GM10847 (cell line): ENCODE data around the gene CCDC127.

ENCODE experiments used
- POLR2A ChIP-seq: IDR thresholded peaks from 2 replicates; pipeline ENCODE4 v1.6.1; 2011; ENCODE audit not compliant: insufficient read length; ENCODE audit errors: extremely low read depth

The CCDC127 gene

DNA sequence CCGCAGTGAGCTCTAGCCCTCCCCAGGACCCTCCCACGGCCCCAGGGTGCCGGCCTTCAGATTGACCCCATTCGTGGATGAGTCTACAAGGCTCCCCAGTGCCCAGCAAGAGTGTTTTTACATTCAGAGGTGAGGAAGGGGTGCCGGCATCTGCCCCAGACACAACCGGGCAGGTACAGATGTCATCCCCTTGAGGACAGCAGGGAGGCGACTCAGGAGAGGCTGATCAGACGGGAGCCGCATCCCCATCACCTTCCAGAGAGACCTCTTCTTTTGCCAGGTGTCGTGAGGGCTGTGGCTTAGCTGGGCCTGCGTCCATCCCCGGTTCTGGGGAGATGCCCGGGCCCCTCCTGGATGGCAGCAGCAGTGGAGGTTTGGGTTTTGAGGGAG is 30.9 kb downstream of the CCDC127 start:
- no peak for TF ChIP-seq POLR2A

DNA sequence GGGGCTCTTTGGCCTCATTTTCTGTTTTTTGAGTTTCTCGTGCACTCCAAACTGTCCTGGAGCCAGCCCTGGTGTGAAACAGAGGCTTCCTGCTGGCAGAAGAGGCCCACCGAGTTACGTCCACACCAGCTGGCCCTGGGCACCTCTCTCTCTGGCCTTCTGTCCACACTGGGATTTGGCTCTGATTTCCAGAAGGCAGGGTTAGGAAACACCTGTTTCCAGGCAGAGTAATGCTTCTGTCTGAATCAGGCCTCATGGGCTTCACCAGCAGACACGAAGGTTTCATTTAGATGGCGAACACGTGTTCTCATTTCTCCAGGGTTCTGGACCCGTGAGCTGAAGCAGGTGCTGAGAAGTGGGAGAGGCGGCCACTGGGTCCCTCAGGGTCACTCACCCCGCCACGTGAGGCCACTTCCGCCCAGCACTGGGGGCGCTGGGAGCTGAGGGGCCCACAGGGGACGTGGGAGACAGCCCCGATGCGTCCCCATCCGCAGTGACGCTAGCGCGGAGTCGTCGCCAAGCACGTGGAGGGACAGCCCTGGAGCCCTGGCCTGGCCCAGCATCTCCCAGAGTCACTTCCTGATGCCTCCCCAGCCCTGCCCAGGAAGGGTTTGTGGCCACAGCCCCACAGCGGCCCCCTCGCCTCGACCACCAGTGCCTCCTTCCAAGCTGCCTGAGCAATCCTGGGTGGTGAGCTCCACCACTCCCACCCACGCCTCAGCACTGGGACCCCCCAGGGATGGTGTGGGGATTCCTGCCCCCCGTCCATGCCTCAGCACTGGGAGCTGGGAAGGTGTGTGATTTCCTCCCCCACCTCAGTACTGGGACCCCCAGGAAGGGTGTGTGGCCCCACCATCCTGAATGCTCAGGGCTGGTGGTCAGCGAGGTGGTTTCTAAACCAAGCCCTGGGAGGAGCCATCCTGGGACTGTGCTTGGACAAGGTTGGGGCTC is 31.6 kb downstream of the CCDC127 start:
- TF ChIP-seq POLR2A, result no peak

GRCh38 chr5:185095-186070 is 32.6 kb downstream of the CCDC127 start:
- no peak for TF ChIP-seq POLR2A

- no peak for TF ChIP-seq POLR2A
These were observed 33.5 kb downstream of the CCDC127 start for GRCh38 chr5:184471-184870.

GRCh38 chr5:182126-182525 is 35.8 kb downstream of the CCDC127 start:
- no peak for TF ChIP-seq POLR2A

- no peak for TF ChIP-seq POLR2A
These were observed 36.4 kb downstream of the CCDC127 start for GRCh38 chr5:181566-181965.

DNA sequence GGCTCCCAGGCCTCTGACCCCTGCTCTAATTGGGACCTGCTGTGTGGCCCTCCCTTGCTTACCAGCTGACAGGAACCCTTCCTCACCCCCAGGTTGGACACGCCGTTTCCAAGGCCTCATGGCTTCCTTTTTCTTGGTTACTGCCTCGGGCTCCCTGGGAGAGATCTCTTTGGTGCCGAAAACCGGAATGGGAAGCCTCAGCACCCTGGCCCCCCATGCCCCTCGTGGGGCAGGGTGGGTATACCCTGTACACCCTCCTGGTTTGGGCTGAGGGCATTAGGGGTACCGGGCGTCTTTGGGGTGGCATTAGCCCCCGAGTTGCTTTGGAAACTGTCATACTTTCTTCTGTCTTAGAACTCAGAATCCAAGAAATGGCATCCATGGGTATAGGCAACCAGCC is 36.8 kb downstream of the CCDC127 start:
- no peak for TF ChIP-seq POLR2A

DNA sequence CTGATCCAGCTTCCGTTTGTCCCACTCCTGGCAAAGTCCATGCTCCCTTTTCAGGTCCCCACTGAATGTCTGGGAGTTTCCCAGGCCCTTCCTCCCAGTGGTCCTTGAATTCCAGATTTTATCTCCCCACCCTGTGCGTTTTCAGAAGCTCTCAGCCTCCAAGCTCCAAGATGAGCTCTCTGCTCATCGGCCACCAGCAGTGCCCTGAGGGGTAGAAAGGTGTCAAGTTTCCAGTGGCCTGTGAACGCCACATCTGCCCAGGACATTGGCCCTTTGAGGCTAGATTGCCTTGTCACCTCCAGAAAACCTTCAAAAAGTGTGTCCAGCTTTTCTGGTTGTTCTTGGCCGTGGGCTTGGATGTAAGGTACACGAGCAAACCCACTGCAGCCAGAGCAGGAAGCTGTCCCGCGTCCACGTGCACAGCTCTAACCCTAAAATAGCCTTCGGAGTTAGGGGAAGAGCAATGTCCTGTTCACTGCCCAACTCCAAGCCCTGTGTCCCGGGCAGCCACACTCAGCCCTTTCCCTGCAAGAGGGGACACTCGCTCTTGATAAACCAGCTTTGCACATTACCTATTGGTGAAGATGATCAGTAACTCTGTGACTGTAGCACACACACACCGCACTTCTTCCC is 37.6 kb downstream of the CCDC127 start:
- no peak for TF ChIP-seq POLR2A

DNA sequence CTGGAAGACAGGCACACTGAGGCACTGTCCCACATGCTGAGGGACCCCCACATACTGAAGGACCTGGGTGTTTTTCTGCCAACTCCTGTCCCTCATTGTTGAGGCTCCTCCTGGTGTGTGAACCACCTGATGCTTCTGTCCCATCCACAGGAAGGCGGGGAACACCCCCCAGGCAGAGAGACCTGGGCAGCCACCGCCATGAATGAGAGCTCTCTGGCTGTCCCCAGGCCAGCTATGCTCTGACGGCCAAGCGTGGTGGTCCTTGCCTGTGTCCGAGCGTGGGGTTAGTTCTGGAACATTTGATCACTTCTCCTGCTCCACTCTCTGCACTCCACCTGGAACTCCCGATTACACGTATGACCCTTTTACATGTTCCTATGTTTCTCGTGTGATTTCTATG is 38.6 kb downstream of the CCDC127 start:
- TF ChIP-seq POLR2A, result no peak

DNA sequence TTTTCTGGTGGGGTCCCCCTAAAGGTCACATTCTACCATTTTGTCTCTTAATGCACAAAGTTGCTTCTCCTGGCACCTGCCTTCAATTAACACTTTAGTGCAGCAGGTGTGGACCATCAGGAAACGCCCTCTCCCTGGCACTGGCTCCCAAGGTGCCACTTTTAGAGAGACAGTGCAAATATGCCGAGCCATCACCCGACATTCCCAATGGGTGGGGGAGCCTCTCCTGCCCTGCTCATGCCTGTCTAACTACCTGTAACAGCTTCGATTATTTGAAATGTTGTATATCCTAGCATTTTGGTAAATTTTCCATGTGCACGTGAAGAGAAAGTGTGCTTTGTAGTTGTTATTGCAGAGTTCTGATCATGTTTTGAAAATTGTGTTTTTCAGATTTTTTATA is 39.8 kb downstream of the CCDC127 start:
- no peak for TF ChIP-seq POLR2A

DNA sequence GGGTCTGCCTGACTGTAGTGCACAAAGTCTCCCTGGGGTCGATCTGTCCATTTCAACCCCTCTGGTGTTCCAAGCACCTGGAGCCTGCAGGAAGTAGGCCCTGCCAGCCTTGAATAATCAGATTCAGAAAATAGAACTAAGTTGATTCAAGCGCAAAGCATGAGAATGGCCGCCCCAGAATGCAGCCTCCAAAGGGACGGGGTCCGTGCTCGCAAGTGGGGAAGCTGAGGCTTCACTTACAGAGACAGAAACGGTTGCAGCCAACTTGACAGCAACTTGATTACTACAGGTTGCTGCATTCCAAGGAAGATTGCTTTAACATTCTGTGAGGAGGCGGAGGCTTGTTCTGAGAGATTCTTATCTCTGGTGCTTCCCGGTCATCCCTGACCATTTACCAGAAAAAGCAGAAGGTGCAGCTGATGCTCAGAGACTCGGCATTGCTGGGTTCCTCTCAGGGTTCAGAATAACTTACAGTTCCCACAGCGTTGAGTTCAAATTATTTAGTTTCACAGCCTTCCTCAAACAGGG is 41.6 kb downstream of the CCDC127 start:
- TF ChIP-seq POLR2A, result no peak

GRCh38 chr5:174876-175465 is 43.0 kb downstream of the CCDC127 start:
- no peak for TF ChIP-seq POLR2A

- no peak for TF ChIP-seq POLR2A
These were observed 43.7 kb downstream of the CCDC127 start for GRCh38 chr5:174291-174600.

DNA sequence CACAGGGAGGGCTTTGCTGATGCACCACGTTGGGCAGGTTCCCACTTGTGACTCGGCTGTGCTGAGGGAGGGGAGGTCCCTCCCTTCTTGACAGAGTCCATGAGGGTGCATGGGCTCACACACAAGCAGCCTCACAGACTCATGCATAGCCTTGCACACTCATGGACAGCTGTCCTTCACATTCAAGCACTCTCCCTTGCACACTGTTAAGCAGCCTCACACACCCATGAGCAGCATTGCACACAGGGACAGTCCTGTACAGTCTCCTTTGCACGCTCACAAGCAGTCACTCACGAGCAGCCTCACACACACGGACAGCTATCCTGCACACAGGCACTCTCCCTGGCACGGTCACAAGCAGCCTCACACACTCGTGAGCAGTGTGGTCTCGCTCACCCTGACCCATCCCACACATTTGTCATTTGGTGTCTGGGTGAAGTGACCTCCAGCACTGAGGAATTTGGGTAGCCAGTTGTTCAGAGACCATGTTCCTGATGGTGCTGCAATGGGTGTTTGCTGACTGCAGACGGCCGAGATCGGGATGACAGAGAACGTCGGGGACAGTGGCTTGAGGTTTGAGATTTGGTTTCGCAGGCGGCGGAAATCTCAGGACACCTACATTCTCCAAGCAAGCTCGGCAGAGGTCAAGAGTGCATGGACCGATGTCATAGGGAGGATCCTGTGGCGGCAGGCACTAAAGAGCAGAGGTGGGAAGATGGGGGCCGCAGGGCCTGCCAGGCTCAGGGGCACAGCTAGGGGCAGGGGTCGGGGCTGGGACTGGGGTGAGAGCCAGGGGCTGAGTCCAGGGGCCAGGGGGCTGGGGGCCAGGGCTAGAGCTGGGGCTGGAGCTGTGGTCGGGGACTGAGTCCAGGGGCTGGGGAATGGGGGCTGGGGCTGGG is 44.3 kb downstream of the CCDC127 start:
- TF ChIP-seq POLR2A, result no peak
